HG03565 (cell line): Measurements from ENCODE around the gene SCAANT1.

ENCODE experiments used
- ATAC-seq: cut with Tn5 transposase; IDR thresholded peaks from one replicate; pipeline ENCODE4 v1.9.1; 2021; ENCODE audit warnings: mild to moderate bottlenecking, moderate library complexity; ENCODE audit not compliant: unreplicated experiment

The SCAANT1 gene

DNA sequence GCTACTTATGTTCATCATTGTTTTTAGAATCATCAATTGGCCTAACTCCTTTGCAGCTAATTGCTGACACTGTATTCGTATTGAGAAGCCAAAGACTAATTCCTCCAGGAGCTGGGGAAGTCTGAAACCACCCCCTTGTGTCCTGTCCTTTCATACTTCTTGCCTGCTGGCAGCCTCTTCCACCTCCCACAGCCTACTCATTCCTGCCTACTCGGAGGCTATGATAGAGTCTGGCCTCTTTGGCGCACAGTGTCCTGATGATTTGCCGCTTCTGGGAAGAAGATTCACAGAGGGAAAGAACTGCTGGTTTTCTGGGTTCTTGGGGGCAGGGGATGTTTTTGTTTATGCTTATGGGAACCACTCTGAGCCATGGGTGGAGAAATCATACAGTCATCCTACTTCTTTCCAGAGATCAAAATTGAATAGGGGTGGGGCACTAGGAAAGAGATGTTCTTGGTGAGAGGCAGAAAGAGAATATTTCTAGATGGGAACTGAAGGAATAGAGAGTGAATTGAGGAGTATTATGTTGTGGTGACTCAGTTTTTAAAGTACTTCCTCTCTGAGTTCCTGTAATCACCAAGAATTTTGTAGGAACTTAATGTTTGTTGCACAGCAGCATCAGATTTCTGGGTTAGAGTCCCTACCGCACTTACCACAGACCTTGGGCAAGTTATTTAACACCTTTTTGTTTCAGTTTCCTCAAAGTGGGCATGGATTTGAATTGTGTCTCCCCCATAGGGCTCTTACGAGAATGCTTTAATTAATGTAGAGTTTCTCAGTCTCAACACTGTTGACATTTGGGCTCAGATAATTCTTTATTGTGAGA, 22.1 kb upstream of the SCAANT1 start:
- ATAC-seq, result no peak

DNA sequence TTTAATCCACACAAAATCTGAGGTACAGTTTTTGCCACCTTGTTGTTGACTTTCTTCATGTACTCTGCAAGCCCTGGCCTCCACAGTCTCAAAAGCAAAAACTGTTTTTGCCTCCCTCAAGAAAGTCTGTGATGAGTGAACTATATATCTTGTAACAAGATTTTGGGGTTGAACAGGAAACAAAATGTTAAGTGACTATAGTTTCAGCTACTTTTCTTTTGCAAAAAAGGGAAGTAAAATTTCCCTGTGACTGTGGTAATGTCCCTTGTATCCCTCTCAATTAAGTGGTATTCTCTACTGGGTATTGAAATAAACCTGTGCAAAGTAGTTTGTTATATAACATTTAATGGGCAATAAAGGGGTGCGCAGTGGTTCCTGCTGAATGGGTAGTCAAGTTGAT, 21.3 kb upstream of the SCAANT1 start:
- ATAC-seq, result peak; percentile 58

DNA sequence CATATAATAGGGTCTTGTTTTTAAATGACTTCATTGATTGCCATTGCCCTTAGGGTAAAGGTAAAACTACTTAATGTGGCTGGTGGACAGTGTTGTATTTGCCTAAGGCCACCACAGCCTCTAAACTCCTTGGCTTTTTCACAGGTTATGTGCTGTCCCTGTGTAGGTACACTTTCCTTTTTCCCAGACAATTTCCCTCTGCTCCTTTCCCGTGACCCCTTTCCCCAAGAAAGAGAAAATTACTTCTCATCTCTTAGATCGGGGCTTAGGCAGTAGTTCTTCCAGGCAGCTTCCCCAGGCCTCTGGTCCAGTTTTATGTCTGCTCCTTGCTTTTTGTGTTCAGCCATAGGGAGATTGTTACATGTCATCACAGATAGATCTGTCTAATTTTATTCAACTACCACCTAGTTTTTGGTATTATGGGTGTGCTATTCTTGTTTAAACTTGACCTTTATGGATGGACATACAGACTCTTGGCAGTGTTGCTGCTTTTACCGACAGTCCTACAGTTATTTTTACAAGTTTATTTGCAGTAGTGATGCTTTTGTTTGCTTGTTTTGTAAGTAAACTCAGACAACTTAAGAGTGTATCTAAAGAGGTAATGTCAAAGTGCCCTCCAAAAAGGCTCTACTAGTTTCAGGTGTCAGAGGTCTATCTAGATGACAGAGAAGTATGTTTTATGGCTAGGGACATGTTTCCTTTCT, 20.5 kb upstream of the SCAANT1 start:
- no peak for ATAC-seq

- no peak for ATAC-seq
Measured at GRCh38 chr3:63931290-63931689, 19.1 kb upstream of the SCAANT1 start.

DNA sequence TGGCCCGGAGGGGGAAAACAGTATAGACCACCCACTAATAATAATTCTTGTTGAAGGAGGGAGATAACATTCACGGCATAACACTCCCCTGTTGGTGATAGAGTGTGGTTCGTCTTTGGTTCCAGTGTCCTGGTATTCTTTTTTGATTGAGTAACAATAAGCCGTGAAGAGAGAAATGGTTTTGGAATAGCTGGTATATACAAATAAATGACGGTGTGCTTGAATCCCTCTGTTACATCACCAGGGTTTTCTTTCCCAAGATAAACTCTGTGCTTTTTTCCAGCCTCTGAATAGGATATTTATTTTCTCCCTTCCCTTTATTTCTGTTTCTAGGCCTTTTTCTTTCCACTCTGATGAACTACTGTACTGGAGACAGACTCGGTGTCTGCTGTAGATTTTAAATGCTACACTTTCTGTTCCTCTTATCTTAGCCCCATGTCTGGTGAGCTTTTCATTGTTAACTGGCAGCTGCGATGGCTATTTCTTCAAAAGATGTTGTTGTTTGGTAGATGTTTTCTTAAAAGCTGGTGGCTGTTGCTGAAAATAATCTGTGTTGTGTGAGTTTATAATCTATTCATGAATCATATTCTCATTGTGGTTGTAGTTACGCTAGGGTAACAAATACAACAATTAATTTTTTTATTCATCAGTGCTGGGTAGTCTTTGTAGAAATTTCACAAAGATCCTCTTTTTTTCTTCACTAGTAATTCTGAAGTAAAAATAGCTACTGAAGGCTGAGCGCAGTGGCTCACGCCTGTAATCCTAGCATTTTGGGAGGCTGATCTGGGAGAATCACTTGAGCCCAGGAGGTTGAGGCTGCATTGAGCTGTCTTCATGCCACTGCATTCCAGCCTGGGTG, 15.5 kb upstream of the SCAANT1 start:
- peak; percentile 90 for ATAC-seq

DNA sequence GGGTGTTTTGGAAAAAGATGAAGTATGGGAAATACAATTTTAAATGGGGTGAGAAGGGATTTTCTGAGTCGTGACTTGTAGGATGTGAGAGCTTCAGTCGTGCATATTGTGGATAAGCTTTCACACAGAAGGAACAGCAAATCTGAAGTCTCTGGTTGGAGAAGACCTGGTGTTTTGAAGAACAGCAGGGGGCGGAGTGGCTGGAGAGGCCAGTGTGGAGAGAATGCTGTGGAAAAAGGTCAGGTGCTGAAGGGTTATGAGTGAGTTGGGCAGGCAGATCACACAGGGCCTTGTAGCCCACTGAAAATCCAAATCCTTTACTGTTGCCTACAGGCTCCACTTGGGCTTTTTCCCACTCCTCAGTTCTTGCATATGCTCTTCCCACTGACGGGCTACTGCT, 14.1 kb upstream of the SCAANT1 start:
- ATAC-seq, result no peak

GRCh38 chr3:63922491-63923199, 10.5 kb upstream of the SCAANT1 start:
- peak; percentile 3 for ATAC-seq

DNA sequence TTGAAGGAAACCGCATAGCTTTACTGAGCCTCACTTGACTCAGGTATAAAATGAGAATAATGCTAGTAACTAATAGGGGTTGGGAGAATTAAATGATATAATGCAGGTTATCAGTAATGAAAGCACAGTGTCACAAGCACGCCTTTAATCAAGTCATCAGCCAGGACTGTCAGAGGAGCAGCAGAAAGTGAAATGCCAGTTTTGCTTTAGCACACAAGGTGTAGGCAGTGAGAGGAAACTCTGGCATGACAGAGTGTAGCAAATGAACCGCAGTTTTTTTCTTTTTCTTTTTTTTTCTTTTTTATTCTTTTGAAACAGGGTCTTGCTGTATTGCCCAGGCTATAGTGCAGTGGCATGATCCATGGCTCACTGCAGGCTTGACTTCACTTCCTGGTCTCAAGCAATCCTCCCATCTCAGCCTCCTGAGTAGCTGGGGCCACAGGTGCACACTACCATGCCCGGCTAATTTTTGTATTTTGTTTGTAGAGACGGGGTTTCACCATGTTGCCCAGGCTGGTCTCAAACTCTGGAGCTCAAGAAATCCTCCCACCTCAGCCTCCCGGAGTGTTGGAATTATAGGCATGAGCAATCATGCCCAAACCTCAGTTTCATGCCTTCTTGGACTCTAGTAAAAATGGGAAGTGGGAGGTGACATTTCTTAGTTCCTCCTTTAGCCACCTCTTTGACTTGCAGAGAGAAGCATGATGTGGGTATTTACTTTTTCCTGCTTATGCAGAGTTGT, 9.7 kb upstream of the SCAANT1 start:
- peak; percentile 74 for ATAC-seq

DNA sequence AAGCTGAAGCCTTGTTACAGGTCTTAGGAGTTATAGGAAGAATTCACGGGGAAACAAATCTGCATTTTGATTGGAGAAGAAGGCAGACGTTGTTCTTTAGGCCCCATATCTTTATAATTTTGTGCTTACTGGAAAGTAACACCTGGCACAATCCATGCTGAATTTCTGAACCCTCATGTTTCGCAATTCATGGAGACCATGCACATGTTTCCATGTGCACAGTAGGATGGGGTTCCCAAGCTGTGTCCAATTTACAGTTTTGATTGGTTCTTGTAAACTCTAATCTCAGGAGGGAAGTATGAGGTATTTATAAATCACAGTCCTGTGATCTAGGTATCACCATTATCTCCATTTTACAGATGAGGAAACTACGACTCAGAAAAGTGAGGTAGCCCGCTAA, 7.8 kb upstream of the SCAANT1 start:
- no peak for ATAC-seq

DNA sequence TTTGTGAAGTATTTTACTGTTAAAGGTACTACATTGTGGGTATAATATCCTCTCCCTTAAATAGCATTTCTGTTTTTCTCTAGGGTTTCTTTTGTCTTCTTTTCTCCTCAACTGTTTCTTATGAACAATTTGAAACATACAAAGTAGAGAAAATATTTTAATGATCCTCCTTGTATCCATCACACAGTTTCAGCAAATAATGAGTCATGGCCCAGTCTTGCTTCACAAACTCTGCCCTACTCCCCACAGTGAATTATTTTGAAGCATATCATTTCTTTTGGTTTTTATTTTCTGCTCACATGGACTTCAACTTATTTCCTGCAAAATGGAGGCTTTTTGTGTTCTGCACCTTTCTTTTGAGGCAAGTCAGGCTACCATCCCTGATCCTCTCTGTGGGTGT, 6.1 kb upstream of the SCAANT1 start:
- ATAC-seq, result no peak

DNA sequence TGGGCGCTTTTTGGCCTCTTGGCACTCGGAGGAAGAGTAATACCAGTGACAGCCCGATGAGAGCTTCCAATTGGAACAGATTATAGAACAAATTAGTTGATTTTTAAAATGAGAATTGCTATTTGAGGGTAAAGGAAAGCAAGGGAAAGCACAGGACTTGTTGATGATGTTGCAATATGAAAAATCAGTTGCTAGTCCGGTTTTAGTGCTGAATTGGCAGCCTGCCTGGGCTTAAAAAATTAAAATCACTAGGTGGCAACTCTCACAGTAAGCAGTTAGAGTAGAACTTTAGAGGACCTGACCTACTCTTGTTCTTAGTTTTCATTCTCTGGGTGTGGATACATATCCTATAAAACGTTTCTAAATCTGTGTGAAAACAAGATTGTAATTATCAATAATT, 2.1 kb upstream of the SCAANT1 start:
- ATAC-seq, result no peak

DNA sequence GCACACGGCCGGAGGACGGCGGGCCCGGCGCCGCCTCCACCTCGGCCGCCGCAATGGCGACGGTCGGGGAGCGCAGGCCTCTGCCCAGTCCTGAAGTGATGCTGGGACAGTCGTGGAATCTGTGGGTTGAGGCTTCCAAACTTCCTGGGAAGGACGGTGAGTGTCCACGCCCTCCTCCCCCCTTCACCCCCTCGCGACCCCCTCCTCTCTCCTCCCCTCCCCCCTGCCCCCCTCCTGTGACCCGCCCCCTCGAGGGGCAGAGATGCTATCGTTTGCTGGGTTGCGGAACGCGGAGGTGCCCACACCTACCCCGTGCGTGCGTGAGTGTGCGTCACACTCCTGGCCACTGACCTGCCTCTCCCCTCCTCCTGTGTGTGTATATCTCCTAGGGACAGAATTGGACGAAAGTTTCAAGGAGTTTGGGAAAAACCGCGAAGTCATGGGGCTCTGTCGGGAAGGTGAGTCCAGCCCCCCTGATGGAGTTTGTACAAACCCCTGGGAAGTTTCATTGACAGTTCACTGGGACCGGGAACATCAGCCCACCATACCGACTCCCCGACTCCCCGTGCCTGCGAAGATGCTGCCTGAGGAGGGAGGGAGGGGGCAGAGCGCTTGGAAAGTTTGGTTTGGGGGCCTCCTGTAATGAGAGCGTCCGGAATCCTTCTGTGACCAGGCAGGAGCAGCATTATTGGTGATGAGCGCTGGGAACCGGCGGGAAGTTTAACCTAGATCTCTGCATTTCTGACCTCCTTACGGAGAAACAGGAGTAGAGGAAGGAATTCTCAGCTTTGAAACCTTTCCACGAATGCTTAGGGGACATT, 795 bp upstream of the SCAANT1 start:
- no peak for ATAC-seq

DNA sequence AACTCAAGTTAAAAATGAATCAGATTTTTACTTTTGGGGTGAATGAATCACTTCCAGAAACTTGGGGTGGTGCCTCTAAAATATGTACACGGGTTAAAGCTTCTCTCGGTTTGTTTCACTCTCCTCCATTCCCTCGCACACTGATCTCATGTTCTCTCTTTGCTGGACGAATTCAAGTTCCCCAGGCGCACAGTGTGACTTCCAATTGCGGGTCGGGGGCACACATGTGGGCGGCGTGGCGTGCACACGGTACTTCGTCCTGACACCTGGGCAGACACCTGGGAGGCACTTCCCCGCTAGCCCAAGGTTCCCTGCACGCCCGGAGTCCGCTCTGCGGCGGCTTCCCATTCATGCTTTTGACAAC, 692 bp downstream of the SCAANT1 start:
- ATAC-seq, result peak; percentile 8

DNA sequence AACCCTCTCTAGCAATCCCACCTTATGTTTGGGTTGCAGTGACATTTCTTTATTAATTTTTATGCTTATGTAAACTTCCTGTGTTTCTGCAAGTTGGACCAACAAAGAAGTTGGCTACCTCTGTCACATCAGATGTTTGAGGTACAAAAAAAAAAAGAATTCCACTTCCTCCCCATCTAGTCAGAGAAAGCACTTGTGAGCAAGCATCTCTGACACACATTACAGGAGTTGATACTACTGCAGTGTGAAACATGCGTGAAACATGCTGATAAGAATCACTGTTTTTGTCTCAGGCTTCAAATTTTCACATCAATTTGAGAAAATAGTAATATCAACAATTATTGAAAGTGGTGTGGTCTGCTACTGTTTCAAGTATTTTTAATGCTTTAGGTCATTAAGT, 1.3 kb downstream of the SCAANT1 start:
- ATAC-seq, result no peak

GRCh38 chr3:63910001-63910400, 2.2 kb downstream of the SCAANT1 start:
- ATAC-seq, result no peak

DNA sequence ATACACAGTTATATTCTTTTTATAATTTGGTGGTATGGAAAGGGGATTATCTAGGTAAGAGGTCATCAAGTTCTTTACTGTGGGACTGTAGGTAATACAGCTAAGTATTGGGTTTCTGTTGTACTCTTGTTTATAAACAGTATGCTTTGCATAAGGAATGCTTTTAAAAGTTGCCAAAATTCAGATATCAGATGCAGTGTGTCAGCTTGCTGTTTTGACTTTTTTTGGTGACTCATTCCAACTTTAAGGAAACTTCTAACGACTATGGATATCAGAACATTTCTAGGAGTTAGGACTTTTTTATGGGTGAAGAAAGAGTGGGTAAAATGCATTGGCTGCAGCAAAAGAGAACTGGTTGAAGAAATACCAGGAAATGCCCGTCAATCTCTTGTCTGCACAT, 2.8 kb downstream of the SCAANT1 start:
- no peak for ATAC-seq

DNA sequence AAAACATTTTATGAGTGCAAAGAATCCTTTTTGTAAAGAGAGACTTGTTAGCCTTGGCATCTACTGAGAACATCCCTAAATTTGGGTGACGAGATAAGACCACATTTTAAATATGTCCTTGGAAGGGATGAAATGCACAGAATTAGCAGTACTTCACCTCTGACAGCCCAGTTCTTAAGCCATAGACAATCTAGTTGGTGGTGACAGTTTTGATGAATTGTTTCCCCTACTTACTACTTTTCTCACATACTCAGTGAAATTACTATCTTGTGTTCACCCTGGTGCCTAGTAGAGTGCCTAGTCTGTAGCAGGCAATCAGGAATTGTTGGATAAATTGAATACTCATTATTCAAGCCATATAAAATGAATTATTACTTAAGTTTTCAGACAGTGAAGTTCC, 3.4 kb downstream of the SCAANT1 start:
- ATAC-seq, result no peak

DNA sequence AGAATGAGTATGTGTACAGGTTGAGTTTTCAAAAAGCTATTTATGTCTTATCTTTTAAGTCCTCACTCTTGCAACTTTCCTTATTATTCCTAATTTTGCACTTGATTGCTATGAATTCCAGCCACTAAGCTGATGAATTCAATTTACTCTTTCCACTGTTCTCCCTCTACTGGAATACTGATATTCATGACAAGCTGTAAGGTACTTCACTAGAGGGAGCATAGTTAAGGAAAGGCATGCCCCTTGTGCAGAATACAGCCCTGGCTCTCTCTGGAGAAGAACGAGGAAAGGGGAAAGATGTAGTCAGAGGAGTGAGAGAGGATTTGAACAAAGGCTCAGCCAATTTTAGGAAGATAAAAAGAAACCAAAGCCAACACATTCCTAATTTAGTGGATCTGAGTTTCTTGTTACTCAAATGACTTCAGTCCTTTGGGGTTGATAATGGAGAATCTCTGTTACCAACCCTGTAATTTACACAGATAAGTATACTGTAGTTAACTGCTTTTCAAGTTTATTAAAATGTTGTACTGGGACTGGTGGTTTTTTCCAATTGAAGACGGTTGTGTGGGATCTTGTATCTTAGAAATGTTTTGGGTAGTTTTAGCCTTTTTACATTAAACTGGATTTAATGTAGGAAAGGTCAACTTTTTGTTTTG, 4.0 kb downstream of the SCAANT1 start:
- no peak for ATAC-seq
